ENCODE measurements around the gene RPL22L1.
"Not testable (repeated sequence)": the region's sequence is repeated elsewhere in the genome, so short reads cannot be mapped to it uniquely, and the experiment has no call there.

RPL22L1 gene

GRCh38 chr3:170829546-170830272 lies 40.3 kb downstream of the RPL22L1 start:
- no peak for DNase-seq (ENCODE audit: low read depth, low spot score)

GRCh38 chr3:170826047-170826446 lies 43.9 kb downstream of the RPL22L1 start:
- no peak for DNase-seq (ENCODE audit: low read depth, low spot score)

DNA sequence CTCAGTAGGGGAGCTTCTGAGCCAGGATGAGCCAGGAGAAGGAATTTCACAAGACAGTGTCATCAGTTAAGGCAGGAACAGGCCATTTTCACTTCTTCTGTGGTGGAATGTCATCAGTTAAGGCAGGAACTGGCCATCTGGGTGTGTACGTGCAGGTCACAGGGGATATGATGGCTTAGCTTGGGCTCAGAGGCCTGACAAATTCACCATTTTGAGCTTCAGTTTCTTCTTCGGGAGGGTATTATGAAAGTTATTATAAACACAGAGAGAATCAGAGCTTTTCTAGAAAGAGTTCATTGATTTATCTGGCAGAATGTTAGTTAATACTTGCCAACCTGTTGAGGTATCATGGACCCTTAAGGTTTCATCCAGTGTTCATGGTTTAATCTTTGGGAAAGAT lies 46.4 kb downstream of the RPL22L1 start:
- not testable (repeated sequence) for DNase-seq (ENCODE audit: low read depth, low spot score)

GRCh38 chr3:170818325-170818724 lies 51.7 kb downstream of the RPL22L1 start:
- not testable (repeated sequence) for DNase-seq (ENCODE audit: low read depth, low spot score)

- not testable (repeated sequence) for DNase-seq (ENCODE audit: low read depth, low spot score)
Observed at GRCh38 chr3:170817471-170817870, 52.5 kb downstream of the RPL22L1 start.

- no peak for DNase-seq (ENCODE audit: low read depth, low spot score)
Observed at GRCh38 chr3:170816841-170817240, 53.2 kb downstream of the RPL22L1 start.

DNA sequence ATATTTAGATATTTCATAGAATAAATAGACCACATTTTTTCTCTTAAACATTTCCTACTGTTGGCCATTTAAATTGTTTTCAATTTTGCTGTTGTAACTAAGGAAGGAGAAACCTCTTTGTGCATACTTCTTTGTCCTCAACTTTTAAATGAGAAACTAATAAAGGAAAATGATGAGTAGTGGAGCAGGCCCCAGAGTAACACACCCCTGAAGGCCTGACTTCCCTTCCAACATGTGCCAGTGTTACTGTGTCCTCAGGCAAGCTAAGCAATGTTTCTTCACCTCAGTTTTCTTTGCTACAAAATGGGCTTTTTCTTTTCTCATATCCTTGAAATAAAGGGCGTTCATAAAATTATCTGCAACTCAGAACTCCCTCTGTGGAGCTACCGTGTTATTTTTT lies 53.7 kb downstream of the RPL22L1 start:
- no peak for DNase-seq (ENCODE audit: low read depth, low spot score)

GRCh38 chr3:170815936-170816335 lies 54.1 kb downstream of the RPL22L1 start:
- no peak for DNase-seq (ENCODE audit: low read depth, low spot score)

GRCh38 chr3:170815340-170815739 lies 54.7 kb downstream of the RPL22L1 start:
- no peak for DNase-seq (ENCODE audit: low read depth, low spot score)
